Activated T-helper 9 cell treated with anti-CD3 and anti-CD28 coated beads, Interleukin-2, amount 50 U/mL, for 16 hours (primary cell): ENCODE measurements around the gene APAF1.

Source experiments
- DNase-seq: peaks from one replicate; pipeline ENCODE4 v3.0.0-alpha.2; 2020; ENCODE audit warnings: low read depth

Gene APAF1

DNA sequence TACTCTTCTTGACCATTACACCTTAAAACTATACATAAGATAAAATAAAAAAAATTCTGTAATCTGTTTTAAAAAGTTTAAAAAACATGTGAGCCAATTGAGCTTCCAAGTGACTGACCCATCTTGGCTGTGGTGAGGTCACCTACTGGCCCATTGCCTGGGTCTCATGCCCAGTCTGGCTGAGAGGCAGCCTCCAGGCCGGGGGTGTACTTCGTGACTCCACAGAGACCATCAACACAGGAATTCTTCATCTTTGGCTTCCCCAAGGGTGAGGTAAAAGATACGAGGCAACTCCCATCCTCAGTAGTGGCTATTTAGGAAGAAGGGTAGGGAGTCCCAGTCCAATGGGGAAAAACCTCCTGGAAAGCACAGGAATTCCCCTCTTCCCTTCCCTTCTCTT is 113.2 kb downstream of the APAF1 start:
- DNase-seq: no peak

DNA sequence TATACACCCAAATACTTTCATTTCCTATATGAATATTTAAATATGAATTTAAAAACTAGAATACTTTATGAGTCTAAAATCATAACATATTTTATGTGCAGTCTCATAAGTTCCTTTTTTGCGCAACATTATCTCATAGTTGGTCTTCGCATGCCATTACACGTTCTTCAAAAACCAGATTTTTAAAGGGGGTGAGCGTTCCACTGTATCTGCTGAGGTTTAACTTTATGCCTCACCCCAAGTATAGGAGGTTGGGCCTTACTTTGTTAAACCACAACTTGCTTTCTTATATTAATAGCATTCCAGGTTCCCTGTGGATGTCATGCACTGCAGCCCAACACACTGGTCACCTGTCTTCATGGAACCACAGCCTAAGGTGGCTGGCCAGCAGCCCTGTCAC is 118.6 kb downstream of the APAF1 start:
- no peak for DNase-seq

DNA sequence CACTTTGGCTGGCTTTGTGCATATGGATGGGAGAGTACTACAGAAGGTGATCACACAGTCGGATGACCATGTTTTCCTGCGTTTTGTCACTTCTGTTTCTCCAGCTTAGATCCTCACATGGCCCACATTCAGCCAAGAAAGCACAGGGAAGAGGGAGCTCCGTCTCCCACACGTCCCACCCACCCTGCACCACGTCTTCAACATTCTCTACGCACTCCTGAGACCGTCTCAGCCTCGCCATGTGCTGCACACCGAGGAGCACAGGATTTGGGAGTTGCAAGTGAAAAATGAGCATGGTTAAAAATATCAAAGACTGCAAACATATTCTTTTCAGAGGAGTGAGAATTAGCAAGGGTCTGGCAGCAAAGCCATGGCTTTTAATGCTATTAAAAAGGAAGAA is 122.2 kb downstream of the APAF1 start:
- DNase-seq: no peak

DNA sequence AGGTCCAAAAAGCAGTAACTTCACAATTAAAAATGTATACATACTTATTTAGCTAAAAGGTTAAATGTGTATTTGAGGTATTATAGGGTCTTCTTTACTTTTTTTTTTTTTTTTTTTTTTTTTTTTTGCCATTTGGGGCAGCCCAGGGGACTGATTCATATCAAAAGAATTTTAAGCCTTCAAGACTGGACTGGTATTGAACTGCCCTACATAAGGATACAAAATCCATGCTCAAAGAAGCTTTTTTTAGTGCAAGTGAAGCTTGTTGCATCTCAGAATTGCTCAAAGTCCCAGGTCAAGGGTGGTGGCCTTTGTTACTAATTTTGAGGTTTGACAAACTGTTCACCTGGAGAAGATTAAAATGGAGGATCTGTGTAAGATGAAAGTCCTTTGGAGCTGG is 124.0 kb downstream of the APAF1 start:
- DNase-seq: no peak

DNA sequence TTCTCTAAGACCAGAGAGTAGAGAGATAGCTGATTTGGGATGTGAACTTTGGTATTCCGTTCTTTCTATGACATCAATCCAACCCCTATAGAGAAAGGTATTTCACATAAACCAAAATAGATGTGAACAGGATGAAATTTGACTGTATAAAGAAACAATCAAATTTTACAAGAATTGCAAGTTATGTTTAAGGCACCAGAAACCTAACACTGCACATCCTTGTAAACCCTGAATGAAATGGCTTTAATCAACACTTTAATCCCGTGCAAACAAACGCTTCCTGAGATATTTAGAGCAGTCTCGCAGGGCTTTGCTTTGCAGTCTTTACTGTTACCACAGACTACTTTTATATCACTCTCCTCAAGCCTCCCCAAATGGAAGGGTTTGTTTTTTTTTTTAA is 125.1 kb downstream of the APAF1 start:
- no peak for DNase-seq

DNA sequence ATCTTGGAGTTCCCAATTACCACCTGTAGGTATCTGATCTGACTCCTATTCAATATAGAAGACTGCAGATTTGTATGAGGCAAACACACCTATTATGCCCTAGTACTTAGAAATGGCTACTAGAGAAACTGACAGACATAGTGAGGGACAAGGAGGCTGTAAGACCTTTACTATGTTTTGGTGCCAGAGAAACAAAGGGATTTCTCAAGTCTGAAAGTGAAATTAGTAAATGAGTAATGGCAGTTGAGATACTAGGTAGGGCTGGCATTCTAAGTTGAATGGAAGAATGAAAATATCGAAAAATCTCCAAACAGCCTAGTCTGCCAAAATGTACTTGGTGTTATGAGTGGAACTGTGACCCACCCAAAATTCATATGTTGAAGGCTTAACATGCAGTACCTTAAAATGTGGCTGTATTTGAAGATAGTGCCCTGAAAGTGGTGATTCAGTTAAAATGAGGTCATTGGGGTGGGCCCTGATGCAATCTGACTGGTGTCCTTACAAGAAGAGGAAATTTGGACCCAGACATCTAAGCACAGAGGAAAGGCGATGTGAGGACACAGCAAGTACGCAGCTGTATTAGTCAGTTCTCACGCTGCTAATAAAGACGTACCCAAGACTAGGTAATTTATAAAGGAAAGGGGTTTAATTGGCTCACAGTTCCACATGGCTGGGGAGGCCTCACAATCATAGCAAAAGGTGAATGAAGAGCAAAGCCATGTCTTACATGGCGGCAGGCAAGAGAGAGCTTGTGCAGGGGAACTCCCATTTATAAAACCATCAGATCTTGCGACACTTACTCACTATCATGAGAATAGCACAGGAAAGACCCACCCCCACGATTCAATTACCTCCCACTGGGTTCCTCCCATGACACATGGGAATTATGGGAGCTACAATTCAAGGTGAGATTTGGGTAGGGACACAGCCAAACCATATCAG is 127.0 kb downstream of the APAF1 start:
- no peak for DNase-seq

DNA sequence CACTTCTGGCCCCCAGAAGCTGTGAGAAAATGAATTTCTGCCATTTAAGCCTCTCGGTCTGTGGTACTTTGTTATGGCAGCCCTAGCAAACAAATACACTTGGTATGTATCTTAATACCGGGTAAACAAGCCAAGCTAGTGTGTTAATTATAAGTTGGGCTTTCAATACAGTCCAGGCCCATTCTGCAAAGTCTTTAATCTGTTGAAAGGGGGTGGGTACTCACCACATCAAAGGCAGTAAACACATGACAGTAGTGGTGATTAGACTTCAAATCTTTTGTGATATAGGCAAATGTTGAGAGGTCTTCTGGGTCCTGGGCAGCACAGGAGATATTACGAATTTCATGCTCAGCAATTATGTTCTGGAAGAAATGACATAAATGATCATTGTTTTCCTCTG is 127.7 kb downstream of the APAF1 start:
- no peak for DNase-seq

DNA sequence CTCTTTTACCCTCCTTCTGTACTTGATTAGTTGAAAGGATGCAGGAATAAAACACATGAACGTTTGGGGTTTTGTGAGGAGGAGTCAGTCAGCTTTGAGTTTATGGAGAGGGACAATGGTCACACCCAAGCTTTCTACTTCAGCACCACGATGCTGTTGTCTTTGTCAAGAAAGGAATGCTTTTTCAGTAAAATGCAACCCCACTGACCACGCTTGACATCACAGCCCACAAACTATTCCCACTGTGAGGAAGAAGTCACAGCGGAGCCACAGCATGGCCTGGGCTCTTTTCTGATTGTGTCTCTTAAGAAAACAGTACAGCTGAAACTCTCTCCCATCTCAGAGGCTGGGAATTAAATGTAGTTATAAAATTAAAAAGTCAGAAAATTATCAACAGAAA is 135.2 kb downstream of the APAF1 start:
- no peak for DNase-seq

DNA sequence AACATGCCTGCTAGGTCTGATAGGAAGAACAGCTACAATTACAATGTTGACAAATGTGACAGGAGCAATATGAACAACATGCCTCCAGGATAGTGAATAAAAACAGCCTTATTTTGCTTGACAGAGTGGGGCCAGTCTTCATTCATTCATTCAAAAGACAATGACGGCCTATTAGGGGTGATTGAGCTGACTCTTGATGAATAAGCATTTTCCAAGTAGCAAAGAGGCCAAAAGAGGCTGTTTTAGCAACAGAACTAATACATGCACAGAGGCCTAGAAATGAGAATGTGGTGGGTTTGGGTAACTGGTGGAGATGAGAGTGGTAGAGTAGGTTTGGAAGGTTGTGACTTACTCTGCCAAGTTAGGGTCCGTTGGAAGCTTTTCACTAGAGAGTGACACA is 138.3 kb downstream of the APAF1 start:
- no peak for DNase-seq
